Keratinocyte (primary cell): ENCODE measurements around the gene GKN2.

Source experiments
- CTCF ChIP-seq, 3 experiments: IDR thresholded peaks in 1 of 3; conservative IDR thresholded peaks in 1 of 3; optimal IDR thresholded peaks in 1 of 3; 2 replicates in 2 of 3; 3 replicates in 1 of 3; pipeline versions ENCODE3 to v1.5.1; 2011; ENCODE audit warnings: low read length in 3 of 3, mild to moderate bottlenecking in 3 of 3, moderate library complexity in 2 of 3, control low read depth in 1 of 3, inconsistent platforms in 1 of 3; ENCODE audit not compliant: insufficient read depth in 2 of 3; ENCODE audit errors: extremely low read depth in 1 of 3
- EZH2 ChIP-seq: IDR thresholded peaks from one replicate; pipeline ENCODE4 v1.6.1; 2012; ENCODE audit warnings: inconsistent platforms, mild to moderate bottlenecking, low read length, moderate library complexity

- TF ChIP-seq CTCF (optimal IDR thresholded peaks at IDR 0.05 in 1 of 3, IDR thresholded peaks at IDR 0.05 in 1 of 3, conservative IDR thresholded peaks at IDR 0.05 in 1 of 3; ENCODE audit: extremely low read depth in 1 of 3, insufficient read depth in 2 of 3, low read length in 3 of 3) (no peak), EZH2 (no peak)
Observed at GRCh38 chr2:68926796-68927195, 25.9 kb downstream of the GKN2 start.
